ENCODE measurements around the gene PAQR9.

DNA sequence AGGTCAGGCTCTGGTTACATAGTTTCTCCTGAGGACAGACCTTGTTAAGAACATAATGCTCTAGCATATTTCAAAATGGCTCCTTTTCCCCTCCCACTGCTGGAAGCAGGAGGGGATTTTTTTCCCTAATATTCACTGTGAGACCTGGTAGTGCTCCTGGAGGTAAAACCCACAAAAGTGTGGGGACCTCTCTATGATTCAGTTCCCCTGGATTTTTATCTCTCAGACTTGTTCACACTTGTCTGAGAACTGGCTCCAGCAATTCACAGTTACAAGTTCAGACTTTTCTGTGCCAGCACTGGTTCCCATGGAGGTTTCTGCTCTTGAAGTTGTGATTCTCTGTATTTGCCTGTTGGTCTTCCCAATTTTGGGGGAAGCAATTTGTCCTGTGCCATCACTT, 38.3 kb downstream of the PAQR9 start:
- TF ChIP-seq CTCF (conservative IDR thresholded peaks at IDR 0.05 in 1 of 2, IDR thresholded peaks at IDR 0.05 in 1 of 2; ENCODE audit: low read depth in 1 of 2, low read length in 2 of 2) (no peak), EZH2 (IDR thresholded peaks at IDR 0.05; ENCODE audit: low read length, missing control alignments) (no peak)
